K562 (cell line): ENCODE data around the gene TXNDC15. TPM values are rescaled to one million over a fixed set of nuclear protein-coding genes. Genes with fewer than 3 reads are reported as not detected.

Experiments
- ATAC-seq: fragments of 200-7000 bp; cut with Tn5 transposase; 3 replicates; pipeline ENCODE4 v1.9.1; 2020; ENCODE audit warnings: moderate library complexity
- BruUV-seq: library from RNA; stranded (reverse); fragments of 400-500 nt; replicated peaks from 2 replicates; lab custom pipeline; 2021; lab: Mats Ljungman, UMichigan
- CTCF ChIA-PET: fragments of 300-600 bp; formaldehyde crosslinking; extraction: SDS; loops from one replicate; lab custom pipeline; 2021; ENCODE audit warnings: low intra/inter-chr PET ratio; lab: Yijun Ruan, JAX
- POLR2A ChIA-PET: fragments of 300-600, 350-650 bp; sonication (Branson Sonifier 250); formaldehyde crosslinking; extraction: SDS; loops from one replicate; lab custom pipeline; 2021; ENCODE audit warnings: antibody characterized with exemption, inconsistent platforms; lab: Yijun Ruan, JAX
- DNase-seq, 4 experiments: peaks; one replicate each; pipeline versions ENCODE4 v3.0.0 to v3.0.0-alpha.2; 2011 to 2018; ENCODE audit warnings: low spot score in 3 of 4, mixed read lengths in 3 of 4; ENCODE audit errors: extremely low read depth in 1 of 4
- FAIRE-seq: peaks from 2 replicates; lab custom pipeline; 2011; peaks lifted over from hg19 to GRCh38; lab: Jason Lieb, UNC
- H2AFZ ChIP-seq: 2 replicates; pipeline ENCODE4 v1.6.0; 2011; ENCODE audit warnings: low read depth, low read length, control low read depth, inconsistent platforms
- H3K27ac ChIP-seq: fragments of 200-600 bp; 3 replicates; pipeline ENCODE4 v1.8.0; 2011; ENCODE audit warnings: low read depth, mild to moderate bottlenecking, control low read depth, inconsistent platforms, low read length, moderate library complexity, mixed read lengths; ENCODE audit errors: extremely low read depth
- H3K27me3 ChIP-seq, 2 experiments: fragments of 300-600 bp in 1 of 2; 2 replicates in 1 of 2; 3 replicates in 1 of 2; pipeline versions ENCODE4 v1.6.0 to v1.8.0; 2011; ENCODE audit warnings: inconsistent platforms in 2 of 2, low read length in 2 of 2, mild to moderate bottlenecking in 1 of 2, mixed read lengths in 1 of 2, moderate library complexity in 1 of 2; ENCODE audit not compliant: control insufficient read depth in 2 of 2, insufficient read depth in 2 of 2
- H3K36me3 ChIP-seq: fragments of 300-600 bp; 3 replicates; pipeline ENCODE4 v1.8.0; 2011; ENCODE audit warnings: mild to moderate bottlenecking, low read length, inconsistent platforms; ENCODE audit not compliant: control insufficient read depth, insufficient read depth
- H3K4me1 ChIP-seq, 2 experiments: fragments of 200-600 bp in 1 of 2; replicated peaks in 1 of 2; 2 replicates in 1 of 2; 3 replicates in 1 of 2; pipeline versions ENCODE4 v1.5.1 to v1.8.0; 2011; ENCODE audit warnings: inconsistent platforms in 2 of 2, low read length in 2 of 2, mild to moderate bottlenecking in 1 of 2, mixed read lengths in 1 of 2, moderate library complexity in 1 of 2; ENCODE audit not compliant: control insufficient read depth in 2 of 2, insufficient read depth in 2 of 2
- H3K4me2 ChIP-seq: 2 replicates; pipeline ENCODE4 v1.6.1; 2011; ENCODE audit warnings: low read length, control low read depth, inconsistent platforms, mixed read lengths; ENCODE audit not compliant: insufficient read depth
- H3K4me3 ChIP-seq: fragments of 200-600 bp; sonication (generic), shearing (Covaris generic); 2 replicates; pipeline ENCODE4 v1.5.1; 2016; ENCODE audit warnings: control low read depth, inconsistent platforms
- H3K79me2 ChIP-seq: fragments of 200-600 bp; 3 replicates; pipeline ENCODE4 v1.8.0; 2011; ENCODE audit warnings: low read length, inconsistent platforms; ENCODE audit not compliant: control insufficient read depth, insufficient read depth
- H3K9ac ChIP-seq, 2 experiments: 2 replicates each; pipeline versions ENCODE4 v1.6.0 to v1.6.1; 2011; ENCODE audit warnings: low read depth in 2 of 2, low read length in 2 of 2, control low read depth in 1 of 2, inconsistent platforms in 1 of 2, mild to moderate bottlenecking in 1 of 2, mixed read lengths in 1 of 2; ENCODE audit not compliant: insufficient read depth in 1 of 2
- H3K9me1 ChIP-seq: one replicate; pipeline ENCODE4 v1.6.0; 2011; ENCODE audit warnings: inconsistent platforms, mild to moderate bottlenecking, low read length, moderate library complexity; ENCODE audit not compliant: control insufficient read depth, insufficient read depth
- H3K9me3 ChIP-seq: replicated peaks from 2 replicates; pipeline ENCODE4 v1.5.1; 2011; ENCODE audit warnings: low read depth, low read length, inconsistent platforms; ENCODE audit not compliant: control insufficient read depth, insufficient read depth
- H4K20me1 ChIP-seq: replicated peaks from 2 replicates; pipeline ENCODE4 v1.6.1; 2011; ENCODE audit warnings: low read length, inconsistent platforms, mixed read lengths; ENCODE audit not compliant: control insufficient read depth, insufficient read depth
- CSDE1 ChIP-seq, 2 experiments: fragments of 450-650 bp; IDR thresholded peaks; 2 replicates each; pipeline ENCODE4 v1.6.1; 2016; ENCODE audit warnings: mild to moderate bottlenecking in 1 of 2
- IFI16 ChIP-seq: fragments of 250-450 bp; sonication (Bioruptor Pico); IDR thresholded peaks from 2 replicates; pipeline ENCODE4 v2.1.2; 2022; ENCODE audit warnings: mild to moderate bottlenecking, inconsistent platforms
- KDM2B ChIP-seq: fragments of 250-450 bp; sonication (Bioruptor Pico); IDR thresholded peaks from 2 replicates; pipeline ENCODE4 v1.8.0; 2021; ENCODE audit warnings: mild to moderate bottlenecking, moderate library complexity
- MAFK ChIP-seq: IDR thresholded peaks from 2 replicates; pipeline ENCODE4 v1.6.1; 2011; ENCODE audit warnings: low read length, improper control_type of control experiment
- NCOA6 ChIP-seq: fragments of 450-650 bp; IDR thresholded peaks from 2 replicates; pipeline ENCODE4 v1.6.1; 2017; ENCODE audit warnings: mild to moderate bottlenecking
- PCBP2 ChIP-seq: fragments of 200-400 bp; formaldehyde crosslinking; IDR thresholded peaks from 2 replicates; pipeline ENCODE4 v1.6.1; 2018; ENCODE audit warnings: low read length, low read depth, mild to moderate bottlenecking, moderate library complexity; ENCODE audit not compliant: poor library complexity, severe bottlenecking
- SP1 ChIP-seq: sonication (generic); formaldehyde crosslinking; IDR thresholded peaks from 2 replicates; pipeline ENCODE4 v1.8.1; 2022; ENCODE audit warnings: mild to moderate bottlenecking, missing genetic modification reagents
- THRAP3 ChIP-seq: fragments of 450-650 bp; IDR thresholded peaks from 2 replicates; pipeline ENCODE4 v1.6.1; 2016; ENCODE audit warnings: mild to moderate bottlenecking, inconsistent platforms, borderline replicate concordance
- ZNF134 ChIP-seq: fragments of 250-450 bp; sonication (Bioruptor Pico); conservative IDR thresholded peaks from 2 replicates; pipeline ENCODE4 v1.4.0; 2020
- ZNF174 ChIP-seq: fragments of 250-450 bp; sonication (Bioruptor Pico); IDR thresholded peaks from 2 replicates; pipeline ENCODE4 v1.4.0; 2020; ENCODE audit warnings: mild to moderate bottlenecking
- ZNF184 ChIP-seq: sonication (generic); formaldehyde crosslinking; IDR thresholded peaks from 2 replicates; pipeline ENCODE4 v1.5.0; 2020; ENCODE audit warnings: missing genetic modification reagents
- ZNF436 ChIP-seq: fragments of 250-450, 450-650 bp; sonication (Bioruptor Pico); formaldehyde crosslinking; IDR thresholded peaks from 2 replicates; pipeline ENCODE4 v1.7.0; 2020; ENCODE audit warnings: mild to moderate bottlenecking
- ZNF830 ChIP-seq: fragments of 250-450 bp; sonication (Bioruptor Pico); IDR thresholded peaks from 2 replicates; pipeline ENCODE4 v1.5.0; 2021; ENCODE audit warnings: mild to moderate bottlenecking
- WGBS: fragments of 100-300 bp; shearing (Covaris generic); methylation state at CpG from one replicate; pipeline ENCODE4 v1.1.6; 2016; ENCODE audit warnings: low coverage, mixed read lengths; ENCODE audit not compliant: insufficient coverage; ENCODE audit errors: missing lambda C conversion rate; 5-methylcytosine and 5-hydroxymethylcytosine counted together
- in situ Hi-C: fragments of 300-500 bp; cut with MboI; formaldehyde crosslinking; loops from 4 replicates; pipeline ENCODE4 v1.15.0; 2018; ENCODE audit warnings: inconsistent platforms, mixed read lengths
- intact Hi-C: fragments of 100-400 bp; cut with micrococcal nuclease; formaldehyde crosslinking; loops from 2 replicates; pipeline ENCODE4 v1.14.2; 2022
- polyA plus RNA-seq, 8 experiments: library from polyadenylated mRNA; depleted of rRNA in 4 of 8; stranded (reverse) in 5 of 8; unstranded in 3 of 8; fragments of >200 nt; fragmentation: Nextera tagmentation in 2 of 8; fragmentation: Illumina TruSeq in 1 of 8; extraction: Ambion mirVana in 2 of 8; extraction: Trizol in 1 of 8; gene quantifications; 2 replicates each; pipeline versions ENCODE4 v1.2.1 to v1.2.3, GENCODE V29; 2011 to 2014; ENCODE audit warnings: inconsistent platforms in 1 of 8, missing spikeins in 1 of 8
- total RNA-seq, 7 experiments: library from RNA; depleted of rRNA in 6 of 7; stranded (reverse); fragments of >200 nt in 6 of 7; fragmentation: Illumina TruSeq in 2 of 7; extraction: Trizol in 2 of 7; gene quantifications; 2 replicates each; pipeline versions ENCODE4 v1.2.1 to v1.2.3, GENCODE V29; 2011 to 2021; ENCODE audit warnings: low replicate concordance in 1 of 7
- TF ChIP-seq, protein P1 (sequence below): sonication (generic); formaldehyde crosslinking; IDR thresholded peaks from 2 replicates; pipeline ENCODE4 v1.8.0; 2022; ENCODE audit warnings: mild to moderate bottlenecking, missing genetic modification reagents, borderline replicate concordance
- TF ChIP-seq, protein P2 (sequence below): sonication (generic); formaldehyde crosslinking; IDR thresholded peaks from 2 replicates; pipeline ENCODE4 v1.8.0; 2022; ENCODE audit warnings: mild to moderate bottlenecking, low read depth, missing genetic modification reagents
- TF ChIP-seq, protein P3 (sequence below): fragments of 450-650 bp; formaldehyde crosslinking; IDR thresholded peaks from 2 replicates; pipeline ENCODE4 v1.4.0; 2020; ENCODE audit warnings: mild to moderate bottlenecking
- TF ChIP-seq, protein P4 (sequence below): IDR thresholded peaks from 2 replicates; pipeline ENCODE4 v1.6.1; 2011; ENCODE audit not compliant: insufficient read length; ENCODE audit errors: extremely low read depth
- TF ChIP-seq, protein P5 (sequence below): IDR thresholded peaks from 3 replicates; pipeline ENCODE4 v1.6.1; 2011; ENCODE audit warnings: borderline replicate concordance, mild to moderate bottlenecking; ENCODE audit not compliant: insufficient read length, insufficient read depth

The TXNDC15 gene
- total and polyA plus RNA-seq, 9 of the 15 experiments (the other 6 are each of a cell fraction or from before 2014, with no cell fraction given): 3.0 to 15.4 (median 12.3) TPM

DNA sequence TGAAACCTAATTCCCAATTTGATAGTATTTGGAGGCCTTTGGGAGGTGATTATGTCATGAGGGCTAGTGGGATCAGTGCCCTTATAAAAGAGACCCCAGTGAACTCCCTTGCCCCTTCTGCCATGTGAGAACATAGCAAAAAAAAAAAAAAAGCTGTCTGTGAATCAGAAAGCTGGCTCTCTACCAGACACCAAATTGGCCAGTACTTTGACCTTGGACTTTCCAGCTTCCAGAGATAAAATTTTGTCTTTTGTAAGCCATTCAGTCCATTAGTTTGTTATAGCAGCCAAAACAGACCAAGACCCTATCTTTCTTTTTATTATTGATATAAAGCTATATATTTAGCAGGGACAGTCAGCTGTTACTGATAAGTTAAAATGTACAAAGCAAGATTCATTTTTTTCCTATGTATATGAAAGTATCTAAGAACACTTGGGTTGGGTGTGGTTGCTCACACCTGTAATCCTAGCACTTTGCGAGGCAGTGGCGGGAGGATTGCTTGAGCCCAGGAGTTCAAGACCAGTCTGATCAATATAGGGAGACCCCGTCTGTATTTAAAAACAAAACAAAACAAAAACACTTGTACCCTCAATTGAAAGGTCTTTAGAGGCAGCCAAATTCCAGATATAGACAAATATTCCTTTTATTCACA lies 36.5 kb upstream of the TXNDC15 start:
- no peaks in the 10 kb centered on the region for H3K79me2 ChIP-seq
- DNase-seq (no peak), FAIRE-seq (no peak), ATAC-seq (no peak)
- no peak overlapping the region for H3K27ac ChIP-seq
- 91% methylated on average over 3 of the region's 3 CpGs for WGBS
- no peaks in the 10 kb centered on the region for H3K4me1 ChIP-seq
- ChIA-PET POLR2A (interaction anchor here (1.1 to 1.9 kb wide), 2 partner anchors 9 to 11 kb away, joined by 3 to 4 read pairs; no protein-coding TSS in a partner anchor), CTCF (no interaction called here)
- H3K4me3 ChIP-seq: no peak overlapping the region
- no TSS peak for BruUV-seq
- intact Hi-C loops: no loop called here
- H3K9ac ChIP-seq: no peak overlapping the region
- H3K9me3 ChIP-seq: no peaks in the 10 kb centered on the region
- H3K36me3 ChIP-seq: peaks cover 64% of the 10 kb centered on the region
- no peaks in the 10 kb centered on the region for H3K27me3 ChIP-seq
- no peaks in the 10 kb centered on the region for H3K9me1 ChIP-seq
- H4K20me1 ChIP-seq: no peaks in the 10 kb centered on the region
- no peak overlapping the region for H2AFZ ChIP-seq
- in situ Hi-C loops: no loop called here
- H3K4me2 ChIP-seq: no peak overlapping the region
- TF ChIP-seq CSDE1 (IDR thresholded peaks at IDR 0.05) (no peak), THRAP3 (no peak), ZNF436 (CRISPR knock-in tag) (no peak), SP1 (no peak), ZNF184 (CRISPR knock-in tag) (no peak), ZNF830 (CRISPR knock-in tag) (no peak), PCBP2 (no peak), NCOA6 (no peak), ZNF174 (no peak), KDM2B (no peak), ZNF134 (no peak), IFI16 (CRISPR knock-in tag) (no peak), MAFK (no peak)
- TF ChIP-seq, protein P1, sequence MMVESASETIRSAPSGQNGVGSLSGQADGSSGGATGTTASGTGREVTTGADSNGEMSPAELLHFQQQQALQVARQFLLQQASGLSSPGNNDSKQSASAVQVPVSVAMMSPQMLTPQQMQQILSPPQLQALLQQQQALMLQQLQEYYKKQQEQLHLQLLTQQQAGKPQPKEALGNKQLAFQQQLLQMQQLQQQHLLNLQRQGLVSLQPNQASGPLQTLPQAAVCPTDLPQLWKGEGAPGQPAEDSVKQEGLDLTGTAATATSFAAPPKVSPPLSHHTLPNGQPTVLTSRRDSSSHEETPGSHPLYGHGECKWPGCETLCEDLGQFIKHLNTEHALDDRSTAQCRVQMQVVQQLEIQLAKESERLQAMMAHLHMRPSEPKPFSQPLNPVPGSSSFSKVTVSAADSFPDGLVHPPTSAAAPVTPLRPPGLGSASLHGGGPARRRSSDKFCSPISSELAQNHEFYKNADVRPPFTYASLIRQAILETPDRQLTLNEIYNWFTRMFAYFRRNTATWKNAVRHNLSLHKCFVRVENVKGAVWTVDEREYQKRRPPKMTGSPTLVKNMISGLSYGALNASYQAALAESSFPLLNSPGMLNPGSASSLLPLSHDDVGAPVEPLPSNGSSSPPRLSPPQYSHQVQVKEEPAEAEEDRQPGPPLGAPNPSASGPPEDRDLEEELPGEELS (CRISPR knock-in tag): no peak
- TF ChIP-seq, protein P2, sequence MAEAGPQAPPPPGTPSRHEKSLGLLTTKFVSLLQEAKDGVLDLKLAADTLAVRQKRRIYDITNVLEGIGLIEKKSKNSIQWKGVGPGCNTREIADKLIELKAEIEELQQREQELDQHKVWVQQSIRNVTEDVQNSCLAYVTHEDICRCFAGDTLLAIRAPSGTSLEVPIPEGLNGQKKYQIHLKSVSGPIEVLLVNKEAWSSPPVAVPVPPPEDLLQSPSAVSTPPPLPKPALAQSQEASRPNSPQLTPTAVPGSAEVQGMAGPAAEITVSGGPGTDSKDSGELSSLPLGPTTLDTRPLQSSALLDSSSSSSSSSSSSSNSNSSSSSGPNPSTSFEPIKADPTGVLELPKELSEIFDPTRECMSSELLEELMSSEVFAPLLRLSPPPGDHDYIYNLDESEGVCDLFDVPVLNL (CRISPR knock-in tag): no peak
- TF ChIP-seq, protein P3, sequence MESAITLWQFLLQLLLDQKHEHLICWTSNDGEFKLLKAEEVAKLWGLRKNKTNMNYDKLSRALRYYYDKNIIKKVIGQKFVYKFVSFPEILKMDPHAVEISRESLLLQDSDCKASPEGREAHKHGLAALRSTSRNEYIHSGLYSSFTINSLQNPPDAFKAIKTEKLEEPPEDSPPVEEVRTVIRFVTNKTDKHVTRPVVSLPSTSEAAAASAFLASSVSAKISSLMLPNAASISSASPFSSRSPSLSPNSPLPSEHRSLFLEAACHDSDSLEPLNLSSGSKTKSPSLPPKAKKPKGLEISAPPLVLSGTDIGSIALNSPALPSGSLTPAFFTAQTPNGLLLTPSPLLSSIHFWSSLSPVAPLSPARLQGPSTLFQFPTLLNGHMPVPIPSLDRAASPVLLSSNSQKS (CRISPR knock-in tag): no peak
- TF ChIP-seq, protein P4, sequence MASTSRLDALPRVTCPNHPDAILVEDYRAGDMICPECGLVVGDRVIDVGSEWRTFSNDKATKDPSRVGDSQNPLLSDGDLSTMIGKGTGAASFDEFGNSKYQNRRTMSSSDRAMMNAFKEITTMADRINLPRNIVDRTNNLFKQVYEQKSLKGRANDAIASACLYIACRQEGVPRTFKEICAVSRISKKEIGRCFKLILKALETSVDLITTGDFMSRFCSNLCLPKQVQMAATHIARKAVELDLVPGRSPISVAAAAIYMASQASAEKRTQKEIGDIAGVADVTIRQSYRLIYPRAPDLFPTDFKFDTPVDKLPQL: no peak
- TF ChIP-seq, protein P5, sequence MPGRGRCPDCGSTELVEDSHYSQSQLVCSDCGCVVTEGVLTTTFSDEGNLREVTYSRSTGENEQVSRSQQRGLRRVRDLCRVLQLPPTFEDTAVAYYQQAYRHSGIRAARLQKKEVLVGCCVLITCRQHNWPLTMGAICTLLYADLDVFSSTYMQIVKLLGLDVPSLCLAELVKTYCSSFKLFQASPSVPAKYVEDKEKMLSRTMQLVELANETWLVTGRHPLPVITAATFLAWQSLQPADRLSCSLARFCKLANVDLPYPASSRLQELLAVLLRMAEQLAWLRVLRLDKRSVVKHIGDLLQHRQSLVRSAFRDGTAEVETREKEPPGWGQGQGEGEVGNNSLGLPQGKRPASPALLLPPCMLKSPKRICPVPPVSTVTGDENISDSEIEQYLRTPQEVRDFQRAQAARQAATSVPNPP: no peak
